Measurements from ENCODE around the gene PBX3.

PBX3 gene

DNA sequence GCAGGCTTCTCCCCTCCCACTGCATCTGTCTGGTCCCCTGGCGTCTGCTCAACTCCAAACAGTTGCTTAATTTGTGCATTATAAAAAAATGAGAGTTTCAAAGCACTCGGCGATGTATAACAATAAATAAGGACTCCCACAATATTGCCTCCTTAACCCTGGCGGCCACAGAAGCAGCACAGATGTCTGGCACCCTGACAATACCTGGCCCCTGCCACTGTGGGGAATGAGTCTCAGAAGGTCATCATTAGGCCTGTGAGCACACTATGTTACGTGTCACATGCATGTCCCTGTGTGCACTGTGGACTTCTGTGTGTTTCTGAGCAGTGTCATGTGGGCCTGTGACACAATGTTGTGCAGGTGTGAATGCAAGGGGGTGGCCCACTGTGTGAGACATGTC lies 236.5 kb downstream of the PBX3 start:
- no peak for FAIRE-seq

DNA sequence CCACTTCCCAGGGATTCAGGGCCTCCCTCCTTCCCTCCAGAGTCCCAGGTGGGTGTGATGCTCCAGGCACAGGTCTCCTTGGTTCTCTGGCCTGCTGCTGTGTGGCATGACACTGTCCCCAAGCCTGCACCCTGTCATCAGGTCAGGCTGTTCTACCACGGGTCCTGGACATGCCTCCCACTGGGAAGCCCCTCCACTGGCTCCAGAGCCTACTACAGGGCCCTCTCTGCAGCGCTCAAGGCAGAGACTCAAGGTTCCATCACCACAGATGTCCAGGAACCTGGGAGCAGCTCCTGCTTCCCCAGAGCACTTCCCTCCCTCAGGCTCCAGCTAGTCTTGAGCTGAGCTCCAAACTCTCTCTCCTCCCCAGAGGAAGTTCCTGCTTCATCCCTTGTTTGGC lies 237.3 kb downstream of the PBX3 start:
- no peak for FAIRE-seq

DNA sequence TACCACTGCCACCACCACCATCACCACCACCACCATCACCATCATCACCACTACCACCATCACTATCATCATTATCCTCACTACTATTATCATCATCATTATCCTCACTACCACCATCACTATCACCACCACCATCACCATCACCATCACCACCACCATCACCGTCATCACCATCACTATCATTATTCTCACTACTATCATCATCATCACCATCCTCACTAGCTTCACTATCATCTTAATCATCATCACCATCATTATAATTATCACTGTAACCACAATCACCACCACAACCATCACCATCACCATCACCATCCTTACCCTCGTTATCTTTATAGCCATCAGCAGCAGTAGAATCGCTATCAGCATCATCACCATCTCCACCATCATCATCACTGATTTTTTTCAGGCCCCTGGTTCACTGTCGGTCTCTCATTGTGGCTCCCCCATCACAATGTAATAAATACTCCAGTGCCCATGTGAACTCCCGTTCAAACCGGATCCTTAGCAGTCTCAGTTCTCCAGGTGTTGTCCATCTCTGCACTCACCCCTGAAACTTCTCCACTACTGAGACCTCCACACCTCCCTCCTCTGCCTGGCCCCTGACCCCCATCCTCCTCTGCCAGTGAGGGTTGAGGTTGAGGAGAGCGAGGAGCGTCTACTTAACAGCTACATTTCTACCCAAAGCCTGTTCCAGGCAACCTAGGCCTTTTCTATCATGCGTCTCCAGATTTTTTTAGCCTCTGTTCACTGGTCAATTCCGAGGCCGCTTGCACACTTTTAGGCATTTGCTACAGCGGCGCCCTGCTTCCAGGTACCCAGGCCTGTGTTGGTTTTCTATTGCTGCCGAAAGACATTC lies 238.2 kb downstream of the PBX3 start:
- no peak for FAIRE-seq

DNA sequence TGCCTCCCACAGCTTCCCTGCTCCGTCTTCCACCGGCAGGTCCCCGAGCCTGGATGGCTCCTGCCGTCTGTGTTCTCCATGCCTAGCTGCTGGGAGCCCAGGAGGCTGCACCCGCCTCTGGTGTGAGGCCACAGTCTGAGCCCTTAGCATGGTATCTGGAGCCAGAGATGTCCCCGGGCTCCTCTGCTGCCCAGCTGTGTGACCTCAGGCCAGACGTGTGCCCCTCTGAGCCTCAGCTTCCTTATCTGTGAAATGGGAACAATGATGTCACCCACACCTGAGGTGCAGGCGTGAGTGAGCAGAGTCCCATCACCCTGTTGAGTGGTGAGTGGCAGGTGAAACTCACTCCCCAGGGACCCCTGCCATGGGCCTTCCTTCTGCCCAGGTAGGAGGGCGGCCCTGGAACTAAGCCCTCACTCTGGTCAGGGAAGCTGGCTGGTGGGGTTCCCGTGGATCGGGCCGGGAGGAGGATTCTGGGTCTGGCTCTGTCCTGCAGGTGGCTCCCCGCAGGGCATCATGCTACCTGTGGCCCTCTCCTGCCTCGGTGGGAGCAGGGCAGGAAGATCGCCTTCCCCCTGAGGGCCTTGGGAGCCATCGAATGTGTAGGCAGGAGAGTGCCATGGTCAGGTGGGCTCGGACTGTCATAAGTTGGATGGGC lies 239.0 kb downstream of the PBX3 start:
- no peak for FAIRE-seq

DNA sequence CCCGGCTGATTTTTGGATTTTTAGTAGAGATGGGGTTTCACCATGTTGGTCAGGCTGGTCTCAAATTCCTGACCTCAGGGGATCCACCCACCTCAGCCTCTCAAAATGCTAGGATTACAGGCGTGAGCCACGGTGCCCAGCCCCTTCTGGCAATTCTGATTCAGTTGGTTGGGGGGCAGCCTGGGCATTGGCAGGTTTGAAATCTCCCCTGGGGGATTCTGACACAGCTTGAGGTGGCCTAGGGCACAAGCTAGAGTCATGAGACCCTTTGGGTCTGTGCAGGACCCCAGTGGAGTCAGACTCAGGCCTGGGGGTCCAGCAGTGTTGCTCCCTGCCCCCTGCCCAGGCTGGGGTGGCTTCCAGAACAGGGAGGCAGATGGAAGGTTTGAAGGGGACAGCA lies 239.8 kb downstream of the PBX3 start:
- FAIRE-seq: no peak

DNA sequence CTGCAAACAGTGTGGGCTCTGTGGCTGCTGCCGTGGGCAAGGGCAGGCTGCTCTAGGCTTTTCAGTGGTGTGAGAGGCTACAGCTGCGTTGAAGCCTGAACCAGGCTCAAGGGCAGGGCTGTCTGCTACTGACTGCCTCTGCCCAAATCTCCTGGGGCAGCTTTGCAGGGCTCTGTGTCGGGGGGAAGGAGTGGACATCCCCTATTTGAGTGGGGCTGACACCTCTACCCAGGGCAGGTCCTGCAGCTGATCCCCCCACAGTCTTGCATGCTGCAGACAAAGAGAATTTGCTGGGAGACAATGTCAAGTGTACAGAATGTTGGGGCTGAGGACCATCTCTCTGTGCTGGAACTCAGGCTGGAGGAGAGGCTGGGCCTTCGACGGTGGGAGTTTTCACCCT lies 240.2 kb downstream of the PBX3 start:
- no peak for FAIRE-seq

DNA sequence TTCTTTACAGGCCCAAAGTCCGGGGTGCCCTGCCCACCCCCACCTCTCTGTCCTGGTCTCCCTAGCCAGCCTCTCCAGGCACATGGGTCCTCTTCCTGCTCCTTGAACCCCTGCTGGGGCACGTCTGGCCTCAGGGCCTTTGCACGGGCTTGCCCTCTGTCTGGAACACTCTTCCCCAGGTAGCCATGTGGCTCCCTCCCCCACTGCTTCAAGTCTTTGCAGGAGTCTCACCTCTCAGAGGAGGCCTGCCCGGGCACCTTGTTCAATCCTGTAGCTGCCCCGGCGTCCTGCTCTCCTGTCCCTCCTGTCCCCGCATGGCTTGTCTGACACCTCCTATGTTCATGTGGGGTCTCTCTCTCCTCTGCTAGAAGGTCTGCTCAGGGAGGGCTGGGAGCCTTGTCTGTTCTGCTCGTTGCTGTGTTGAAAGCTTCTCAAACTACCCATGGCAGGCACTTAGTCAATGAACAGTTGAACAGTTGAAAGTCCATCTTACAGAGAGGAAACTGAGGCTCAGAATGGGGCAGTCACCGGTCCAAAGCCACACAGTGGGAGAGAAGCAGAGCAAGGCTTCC lies 241.4 kb downstream of the PBX3 start:
- FAIRE-seq: no peak

DNA sequence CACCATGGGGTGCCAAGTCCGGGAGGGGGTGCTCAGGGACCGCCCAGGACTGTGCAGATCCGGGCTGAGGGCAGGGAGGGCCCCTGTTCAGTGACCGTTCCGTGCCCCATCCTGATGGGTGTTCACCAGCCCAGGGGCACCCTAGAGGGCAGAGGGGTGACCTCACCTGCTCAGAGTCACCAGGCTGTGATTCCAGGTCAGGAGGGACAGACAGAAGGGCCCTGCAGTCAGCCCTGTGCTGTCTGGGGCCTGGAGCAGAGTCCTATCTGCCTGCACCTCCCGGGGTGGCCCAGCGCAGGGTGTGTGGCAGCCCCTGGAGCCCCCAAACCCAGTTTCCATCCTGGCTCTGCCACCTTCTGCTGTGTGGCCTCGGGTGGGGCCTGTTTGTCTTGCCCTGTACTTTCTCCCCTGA lies 241.9 kb downstream of the PBX3 start:
- FAIRE-seq: no peak

DNA sequence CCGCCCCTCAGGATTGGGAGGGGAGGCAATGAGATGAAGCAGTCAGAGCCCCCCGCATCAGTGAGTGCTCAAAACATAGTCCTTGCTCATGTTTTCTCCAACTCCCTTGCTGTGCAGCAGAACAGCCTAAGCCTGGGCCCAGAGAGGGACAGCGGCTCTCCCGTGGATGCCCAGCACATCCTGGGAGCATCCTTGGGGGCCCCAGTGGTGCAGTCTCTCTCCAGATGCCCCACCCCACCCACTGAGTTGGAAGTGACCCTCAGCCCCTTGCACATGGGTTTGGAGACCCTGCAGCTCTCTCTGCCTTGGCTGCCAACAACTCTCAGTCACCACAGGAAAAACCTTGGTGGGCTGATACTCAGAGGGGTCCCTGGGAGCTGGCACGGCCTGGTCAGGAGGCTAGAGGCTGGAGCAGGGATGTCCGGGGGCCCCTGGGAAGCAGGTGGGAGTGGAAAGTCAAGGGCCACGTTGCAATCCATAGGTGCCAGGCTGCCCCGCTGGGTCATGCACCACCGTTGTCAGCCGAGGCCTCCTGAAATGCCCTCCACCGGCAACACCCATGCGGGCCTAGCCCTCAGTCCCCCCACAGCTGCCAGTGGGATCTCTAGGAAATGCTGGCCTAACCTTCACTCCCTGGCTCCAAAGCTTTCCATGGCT lies 242.5 kb downstream of the PBX3 start:
- no peak for FAIRE-seq

DNA sequence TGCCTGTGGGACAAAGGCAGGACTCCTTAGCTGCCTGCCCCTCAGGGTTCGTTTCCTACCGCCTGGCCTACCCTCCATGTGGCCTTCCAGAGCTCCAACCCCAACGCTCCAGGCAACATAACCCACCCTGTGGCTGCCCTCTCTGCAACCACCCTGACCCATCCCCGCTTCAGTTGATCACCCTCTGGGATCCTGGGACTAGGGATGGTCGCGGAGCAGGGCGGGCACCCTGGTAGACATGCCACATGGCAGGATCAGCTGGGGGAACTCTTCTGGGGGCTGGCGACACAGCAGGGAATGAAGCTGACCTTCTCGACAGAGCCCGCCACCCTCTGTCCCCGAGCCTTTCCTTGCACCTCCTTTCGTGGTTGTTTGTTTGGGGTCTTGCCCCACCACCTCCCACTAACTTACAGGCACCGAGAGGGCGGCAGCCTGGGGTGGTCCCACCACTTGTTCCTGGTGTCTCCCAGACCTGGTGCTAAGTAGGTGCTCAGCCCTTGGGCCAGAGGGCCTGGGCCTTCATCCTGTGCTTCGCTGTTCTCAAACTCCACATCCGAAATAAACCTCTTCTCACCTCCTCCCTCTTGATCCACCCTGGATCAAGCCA lies 243.1 kb downstream of the PBX3 start:
- FAIRE-seq: no peak

DNA sequence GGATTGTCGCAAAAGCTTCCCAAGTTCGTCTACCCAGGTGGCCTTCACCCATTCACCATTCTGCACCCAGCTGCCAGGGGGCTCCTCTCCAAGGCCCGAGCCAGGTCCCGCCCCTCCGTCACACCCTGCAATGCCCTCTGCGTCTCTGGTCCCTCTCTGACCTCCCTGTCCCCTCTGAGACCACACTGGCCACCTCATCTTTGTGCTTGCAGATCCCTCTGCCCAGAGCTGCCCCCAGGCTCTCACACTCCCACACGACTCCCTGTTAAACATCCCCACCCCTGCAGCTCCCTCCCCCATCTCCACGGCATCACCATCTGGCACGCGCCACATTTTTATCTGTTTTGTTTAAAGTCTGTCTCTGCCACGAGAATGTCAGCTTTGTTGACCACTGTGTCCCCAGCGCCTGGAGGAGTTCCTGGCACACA lies 243.6 kb downstream of the PBX3 start:
- FAIRE-seq: no peak

DNA sequence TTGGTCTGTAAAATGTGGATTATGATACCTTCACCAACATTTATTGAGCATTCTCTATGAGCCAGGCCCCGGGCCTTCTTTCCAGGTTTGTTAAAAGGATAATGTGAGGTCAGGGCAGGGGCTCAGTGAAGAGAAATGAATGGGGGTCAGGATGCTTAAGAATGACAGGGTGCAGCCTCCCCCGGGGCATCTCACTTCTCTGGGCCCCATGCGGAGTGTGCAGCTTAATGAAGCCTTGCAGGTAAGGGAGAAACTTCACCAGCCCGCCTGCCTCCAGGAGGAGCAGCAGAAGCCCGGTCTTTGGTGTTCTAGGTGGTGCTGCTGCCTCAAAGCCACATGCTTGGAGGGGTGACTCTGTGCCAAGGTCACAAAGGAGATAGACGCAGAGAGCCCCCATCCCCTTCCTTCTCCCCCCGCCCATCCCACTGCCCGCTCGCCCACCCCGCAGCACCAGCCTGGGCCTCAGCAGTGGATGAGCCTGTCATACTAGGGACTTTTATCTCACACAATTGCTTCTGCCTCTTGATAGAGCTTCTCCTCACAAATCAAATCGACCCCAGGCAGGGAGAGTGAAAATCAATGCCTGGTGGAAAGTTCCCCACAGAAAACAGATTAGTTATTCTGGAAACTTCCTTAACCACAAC lies 244.8 kb downstream of the PBX3 start:
- no peak for FAIRE-seq

DNA sequence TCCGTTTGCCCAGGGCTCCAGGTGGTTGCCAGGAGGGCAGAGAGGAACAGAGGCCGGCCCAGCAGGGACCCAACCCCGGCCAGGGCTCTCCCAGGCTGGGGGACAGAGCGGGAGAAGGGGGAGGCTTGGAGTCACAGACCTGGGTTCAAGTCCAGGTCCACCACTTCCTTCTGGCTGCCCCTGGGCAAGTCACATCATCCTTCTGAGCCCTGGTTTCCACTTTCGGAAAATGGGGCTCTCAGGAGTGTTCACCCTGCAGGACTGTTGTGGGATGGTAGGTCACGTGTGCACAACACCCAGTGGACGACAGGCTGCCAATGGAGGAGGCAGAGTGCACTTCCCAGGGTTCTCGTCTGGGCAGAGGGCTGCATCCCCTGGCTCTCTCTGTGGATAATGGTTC lies 245.4 kb downstream of the PBX3 start:
- FAIRE-seq: no peak

DNA sequence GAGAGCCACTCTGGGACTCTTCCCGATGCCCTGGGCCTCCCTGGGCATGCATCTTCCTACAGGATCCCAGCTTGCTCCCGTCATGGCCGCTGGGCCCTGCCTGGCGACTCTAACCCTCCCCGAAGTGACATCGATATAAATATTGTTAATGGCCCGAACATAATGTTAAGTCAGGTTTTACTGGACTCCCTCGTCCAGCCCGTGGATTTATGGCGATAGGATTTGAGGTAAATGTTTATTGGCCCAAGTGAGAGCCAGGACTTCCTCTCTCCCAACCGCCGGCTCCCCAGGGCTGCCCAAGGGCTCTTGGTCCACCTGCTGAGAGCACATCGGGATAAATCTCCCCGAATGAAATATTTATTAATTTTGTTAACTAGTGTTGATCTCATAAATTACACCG lies 246.3 kb downstream of the PBX3 start:
- no peak for FAIRE-seq

DNA sequence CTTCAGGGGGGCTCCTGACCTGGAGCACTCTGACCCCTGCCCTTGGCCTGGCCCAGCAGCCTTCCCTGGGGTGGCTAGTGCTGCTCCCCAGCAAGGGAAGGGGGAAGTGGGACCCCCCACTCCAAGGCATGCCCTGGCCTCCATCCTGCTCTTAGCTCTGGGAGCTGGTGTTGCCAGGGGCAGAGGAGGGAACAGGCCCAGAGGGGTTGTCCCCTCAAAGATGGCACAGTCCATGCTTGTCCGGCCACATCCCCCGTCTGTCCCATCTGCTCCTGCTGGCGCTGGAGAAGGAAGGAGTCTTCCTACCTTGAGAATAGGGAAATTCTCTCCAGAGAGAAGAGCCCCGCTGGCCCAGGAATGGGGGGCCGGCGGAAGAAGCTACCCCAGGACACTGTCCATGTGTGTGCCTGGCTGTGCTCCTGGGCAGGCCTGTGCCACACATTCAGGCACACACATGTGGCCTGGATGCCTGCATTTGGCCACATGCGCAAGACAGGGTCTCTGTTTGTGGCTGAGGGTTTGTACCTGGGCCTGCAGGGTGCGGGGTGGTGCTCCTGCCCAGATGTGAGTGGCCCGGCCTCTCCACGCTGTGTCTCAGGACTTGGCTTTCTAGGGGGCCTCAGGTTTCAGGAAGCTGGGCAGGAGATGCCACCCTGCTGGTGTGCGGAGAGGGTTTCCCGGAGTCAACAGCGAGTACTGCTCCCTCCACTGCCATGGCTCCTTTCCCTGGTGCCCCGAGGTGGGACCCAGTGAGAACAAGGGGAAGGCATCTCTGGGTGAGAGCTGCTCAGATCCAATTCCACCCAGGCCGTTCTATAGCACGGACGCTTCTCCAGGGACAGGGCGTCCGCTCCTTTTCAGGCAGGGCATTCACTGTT lies 247.1 kb downstream of the PBX3 start:
- no peak for FAIRE-seq

DNA sequence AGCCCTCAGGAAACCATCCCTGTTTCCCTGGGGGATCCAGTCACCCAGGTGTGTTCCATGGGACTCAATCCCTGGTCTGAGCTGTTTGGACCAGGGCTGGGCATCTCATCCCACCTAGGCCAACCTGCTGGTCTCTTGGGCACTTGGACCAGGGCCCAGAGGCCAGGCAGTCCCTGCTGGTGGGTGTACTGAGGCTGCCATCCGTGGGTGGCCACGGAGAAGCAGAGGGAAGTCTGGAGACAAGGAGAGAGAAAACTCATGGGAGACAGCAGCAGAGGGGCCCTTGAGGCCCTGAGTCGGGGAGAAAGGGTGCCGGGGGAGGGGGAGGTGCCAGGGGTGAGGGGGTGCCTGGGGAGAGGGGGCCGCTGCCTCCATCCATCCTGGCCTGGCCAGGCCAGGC lies 247.8 kb downstream of the PBX3 start:
- no peak for FAIRE-seq

DNA sequence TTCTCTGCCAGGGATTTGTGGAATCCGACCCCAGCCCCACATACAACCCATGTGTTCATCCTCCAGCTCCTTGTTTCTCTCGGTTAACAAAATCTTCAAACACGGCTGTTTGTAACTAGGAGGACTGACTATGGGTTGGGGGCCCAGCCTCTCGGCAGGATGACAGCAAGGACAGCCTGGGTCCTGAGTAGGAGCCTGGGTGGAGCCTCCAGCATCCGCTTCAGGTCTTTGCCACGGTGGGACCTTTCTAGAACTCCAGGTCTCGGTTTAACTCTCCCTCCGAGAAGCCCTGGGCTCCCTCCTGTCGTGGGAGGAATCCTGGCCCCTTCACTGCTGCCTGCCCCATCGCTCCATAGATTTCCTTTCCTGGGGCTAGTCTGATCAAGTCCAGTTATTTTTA lies 248.5 kb downstream of the PBX3 start:
- FAIRE-seq: no peak

DNA sequence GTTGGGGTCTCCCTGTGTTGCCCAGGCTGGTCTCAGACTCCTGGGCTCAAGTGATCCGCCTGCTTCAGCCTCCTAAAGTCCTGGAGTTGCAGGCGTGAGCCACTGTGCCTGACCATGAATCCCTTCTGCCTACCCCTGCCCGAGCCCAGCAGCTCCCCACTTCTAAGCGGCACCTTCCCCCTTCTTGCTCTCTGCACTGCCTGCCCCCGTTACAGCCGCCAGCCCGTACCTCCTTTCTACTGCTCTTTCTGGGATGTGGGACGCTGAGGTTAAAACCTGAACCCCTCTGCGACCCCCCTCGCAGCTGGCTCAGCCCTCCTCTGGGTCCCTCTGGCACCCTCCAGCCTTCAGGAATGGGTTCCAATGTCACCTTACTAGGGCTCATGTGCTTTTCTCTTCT lies 249.6 kb downstream of the PBX3 start:
- no peak for FAIRE-seq

DNA sequence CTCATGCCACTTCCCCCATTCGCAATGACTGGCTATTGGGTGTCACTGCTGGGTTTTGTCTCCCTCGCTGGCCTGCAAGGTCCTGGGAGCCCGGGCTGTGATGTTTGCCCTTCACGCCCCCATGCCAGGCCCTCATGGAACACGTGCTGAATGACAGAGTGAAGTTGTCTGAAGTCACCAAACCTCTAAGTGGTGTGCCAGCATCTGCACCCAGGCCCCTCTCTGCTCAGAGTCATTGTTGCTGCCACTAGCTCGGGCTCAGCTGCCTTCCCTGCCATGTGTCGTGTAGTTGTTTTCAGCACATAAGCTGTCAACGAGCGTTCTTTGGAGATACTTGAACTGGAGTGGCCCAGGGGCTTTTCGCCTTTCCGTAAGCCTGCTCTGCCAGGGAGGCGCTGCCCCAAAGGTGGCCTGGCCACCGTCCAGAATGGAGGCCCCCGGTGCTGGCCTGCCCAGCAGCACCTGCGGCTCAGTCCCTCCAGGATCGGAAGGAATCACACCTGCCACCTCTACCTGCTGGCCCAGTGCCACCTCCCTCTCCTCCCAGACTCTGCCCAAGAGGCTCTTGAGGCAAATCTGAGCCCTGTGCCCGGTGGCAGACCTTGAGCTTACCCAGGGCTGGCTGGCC lies 250.1 kb downstream of the PBX3 start:
- FAIRE-seq: no peak

DNA sequence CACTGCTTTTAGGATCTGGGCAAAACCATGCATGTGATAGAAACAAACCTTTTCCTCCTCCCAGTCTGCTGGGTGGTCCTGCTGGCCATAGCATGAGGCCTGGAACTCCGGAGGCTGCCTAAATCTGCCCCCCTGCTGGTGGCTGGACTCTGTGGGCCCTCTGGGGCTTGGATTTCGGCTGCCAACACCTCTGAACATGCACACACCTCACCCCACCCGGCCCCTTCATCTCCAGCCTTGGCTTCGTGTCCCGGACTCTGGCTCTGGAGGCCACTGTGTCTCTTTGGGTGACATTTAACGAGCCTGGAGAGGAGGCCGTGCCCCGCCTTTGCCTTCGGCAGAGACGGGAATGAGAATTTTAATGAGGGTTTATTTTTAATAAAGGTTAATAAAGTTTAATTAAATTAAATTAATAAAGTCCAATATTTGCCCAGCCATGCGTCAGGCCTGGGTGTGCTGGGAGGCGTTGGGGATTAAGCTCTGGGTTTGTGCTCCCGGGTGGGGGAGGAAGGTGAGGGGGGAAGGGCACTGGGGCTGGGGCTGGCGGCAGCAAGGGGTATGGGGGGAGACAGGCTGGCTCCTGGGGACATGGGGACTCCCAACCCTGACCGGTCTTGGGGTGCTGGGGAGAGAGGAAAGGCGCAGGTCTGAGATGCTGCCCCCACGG lies 251.8 kb downstream of the PBX3 start:
- no peak for FAIRE-seq

DNA sequence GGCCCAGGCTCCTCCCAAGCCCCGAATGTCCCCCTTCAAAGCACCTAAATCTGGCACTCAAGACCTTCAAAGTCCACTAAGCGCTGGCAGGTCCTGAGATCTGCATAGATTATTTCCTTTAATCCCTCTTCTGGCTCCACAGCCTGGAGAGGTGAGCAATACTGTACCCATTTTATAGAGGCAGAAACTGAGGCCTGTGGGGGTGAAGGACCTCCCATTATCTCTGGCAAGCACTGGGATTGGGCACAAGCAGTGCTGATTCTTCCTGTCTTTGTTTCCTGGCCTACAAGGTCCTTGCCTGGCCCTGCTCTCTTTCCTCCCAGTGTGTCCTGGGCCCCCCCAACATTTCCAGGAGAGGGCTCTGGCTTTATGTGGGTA lies 252.3 kb downstream of the PBX3 start:
- FAIRE-seq: no peak
